GM19099 (cell line): ENCODE results near the gene INSR.

Experiments used
- POLR2A ChIP-seq: IDR thresholded peaks from 3 replicates; pipeline ENCODE4 v1.6.1; 2011; ENCODE audit warnings: low read depth; ENCODE audit not compliant: insufficient read length; ENCODE audit errors: extremely low read depth

INSR gene

DNA sequence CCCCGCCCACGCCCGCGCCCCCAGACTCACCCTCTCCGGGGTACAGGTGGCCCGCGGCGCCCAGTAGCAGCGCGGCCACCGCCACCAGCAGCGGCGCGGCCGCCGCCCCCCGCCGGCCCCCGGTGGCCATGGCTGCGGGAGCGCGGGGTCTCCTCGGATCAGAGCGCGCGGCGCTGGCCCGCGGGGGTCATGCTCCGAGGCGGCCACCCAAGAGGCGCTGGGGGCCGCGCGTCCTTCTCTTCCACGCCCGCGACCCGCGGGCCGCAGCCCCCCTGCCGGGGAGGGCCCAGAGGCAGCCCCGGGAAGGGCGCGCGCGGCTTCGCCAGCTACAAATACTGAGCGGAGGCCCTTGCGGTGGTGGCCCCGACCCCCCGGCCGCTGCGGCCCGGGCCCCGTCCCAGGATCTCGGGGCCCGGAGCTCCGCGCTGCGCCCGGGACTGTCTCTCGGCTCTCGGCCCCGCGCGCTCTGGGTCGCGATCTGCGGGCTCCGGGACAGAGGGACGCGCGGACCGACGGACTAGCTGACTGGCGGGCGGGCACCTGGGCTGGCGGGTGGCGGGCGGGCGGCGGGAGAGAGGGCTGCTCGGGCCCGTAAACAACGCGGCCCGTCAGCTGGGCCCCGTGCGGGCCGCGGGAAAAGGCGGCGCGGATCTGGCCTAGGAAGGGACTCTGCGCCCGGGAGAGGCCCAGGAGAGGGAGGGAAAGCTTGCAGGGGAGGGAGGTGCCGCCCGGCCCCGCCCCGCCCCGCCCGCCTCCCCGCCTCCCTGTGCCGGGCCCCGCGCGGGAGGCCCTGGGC is at the start of gene INSR:
TSS of gene INSR (minus strand) at position 653 of the 796 bp plus-strand sequence. CDS start at position 130, 523 bp downstream.
- TF ChIP-seq POLR2A = no peak

DNA sequence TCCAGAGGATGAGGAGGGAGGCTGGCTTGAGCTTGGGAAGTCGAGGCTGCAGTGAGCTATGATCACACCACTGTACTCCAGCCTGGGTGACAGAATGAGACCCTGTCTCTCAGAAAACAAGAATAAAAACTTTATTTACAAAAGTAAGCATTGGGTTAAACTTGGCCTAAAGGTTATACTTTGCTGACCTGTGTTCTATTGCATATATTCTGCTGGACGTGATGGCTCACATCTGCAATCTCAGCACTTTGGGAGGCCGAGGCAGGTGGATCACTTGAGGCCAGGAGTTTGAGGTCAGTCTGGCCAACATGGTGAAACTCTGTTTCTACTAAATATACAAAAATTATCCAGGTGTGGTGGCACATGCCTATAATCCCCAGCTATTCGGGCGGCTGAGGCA is 47.9 kb upstream of the INSR start:
- TF ChIP-seq POLR2A = no peak

DNA sequence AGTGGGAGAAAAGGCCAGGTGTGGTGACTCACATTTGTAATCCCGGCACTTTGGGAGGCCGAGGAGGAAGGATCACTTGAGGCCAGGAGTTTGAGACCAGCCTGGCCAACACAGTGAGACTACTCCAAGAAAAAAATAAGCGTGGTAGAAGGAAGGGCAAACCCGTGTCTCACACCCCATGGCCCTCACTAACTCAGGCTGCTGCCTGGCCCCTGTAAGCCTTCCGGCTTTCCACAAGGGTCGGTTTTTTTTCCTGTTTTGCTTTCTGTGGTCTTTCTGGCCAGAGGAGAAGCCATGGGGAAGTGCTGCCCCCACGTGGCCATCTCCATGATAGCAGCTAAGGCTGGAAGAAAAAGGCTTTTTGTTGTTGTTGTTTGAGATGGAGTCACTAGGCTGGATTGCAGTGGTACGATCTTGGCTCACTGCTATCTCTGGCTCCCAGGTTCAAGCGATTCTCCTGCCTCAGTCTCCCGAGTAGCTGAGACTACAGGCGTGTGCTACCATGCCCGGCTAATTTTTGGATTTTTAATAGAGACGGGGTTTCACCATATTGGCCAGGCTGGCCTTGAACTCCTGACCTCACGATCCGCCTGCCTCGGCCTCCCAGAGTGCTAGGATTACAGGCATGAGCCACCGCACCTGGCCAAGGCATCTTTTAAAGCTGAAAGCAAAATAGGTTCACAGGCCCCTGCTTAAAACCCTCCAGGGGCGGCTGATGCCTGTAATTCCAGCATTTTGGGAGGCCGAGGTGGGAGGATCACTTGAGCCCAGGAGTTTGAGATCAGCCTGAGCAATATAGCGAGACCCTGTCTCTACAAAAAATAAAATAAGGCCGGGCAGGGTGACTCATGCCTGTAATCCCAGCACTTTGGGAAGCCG is 47.0 kb upstream of the INSR start:
- no peak for TF ChIP-seq POLR2A

DNA sequence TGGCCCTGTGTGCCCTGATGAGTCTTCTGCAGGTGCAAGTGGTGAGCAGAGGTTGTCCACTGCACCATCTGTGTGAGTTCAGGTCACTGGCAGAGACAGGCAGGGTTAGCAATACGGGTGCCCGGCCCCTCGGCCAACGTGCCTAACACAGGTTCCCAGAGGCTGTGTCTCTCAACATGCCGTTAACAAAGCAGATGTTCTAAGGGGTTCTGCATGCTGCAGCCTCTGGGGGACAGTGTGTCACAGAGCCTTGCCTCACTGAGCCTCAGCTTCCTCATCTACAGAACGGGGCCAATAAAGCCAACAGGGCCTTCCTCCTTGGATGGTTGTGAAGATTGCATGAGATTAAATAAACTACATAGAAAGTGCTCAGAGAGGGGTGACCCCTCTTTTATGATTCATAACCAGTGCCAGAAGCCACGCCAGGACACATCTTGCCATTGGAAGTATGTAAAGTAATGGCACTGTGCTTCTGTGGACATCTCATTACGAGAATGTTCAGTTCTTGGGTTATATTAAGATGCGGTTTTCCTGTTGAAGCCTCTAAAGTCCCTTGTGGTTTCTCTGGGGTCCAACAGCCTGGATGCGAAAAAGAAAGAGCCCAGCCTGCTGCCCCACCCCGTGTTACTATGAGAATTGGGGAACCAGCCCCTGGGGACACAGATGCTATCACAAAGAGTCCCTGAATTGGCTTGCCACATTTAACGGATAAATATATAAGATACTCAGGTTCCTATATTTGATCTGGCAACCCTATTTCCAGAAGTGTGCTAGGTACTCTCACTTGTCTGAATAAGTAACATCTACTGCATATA is 43.4 kb upstream of the INSR start:
- no peak for TF ChIP-seq POLR2A

DNA sequence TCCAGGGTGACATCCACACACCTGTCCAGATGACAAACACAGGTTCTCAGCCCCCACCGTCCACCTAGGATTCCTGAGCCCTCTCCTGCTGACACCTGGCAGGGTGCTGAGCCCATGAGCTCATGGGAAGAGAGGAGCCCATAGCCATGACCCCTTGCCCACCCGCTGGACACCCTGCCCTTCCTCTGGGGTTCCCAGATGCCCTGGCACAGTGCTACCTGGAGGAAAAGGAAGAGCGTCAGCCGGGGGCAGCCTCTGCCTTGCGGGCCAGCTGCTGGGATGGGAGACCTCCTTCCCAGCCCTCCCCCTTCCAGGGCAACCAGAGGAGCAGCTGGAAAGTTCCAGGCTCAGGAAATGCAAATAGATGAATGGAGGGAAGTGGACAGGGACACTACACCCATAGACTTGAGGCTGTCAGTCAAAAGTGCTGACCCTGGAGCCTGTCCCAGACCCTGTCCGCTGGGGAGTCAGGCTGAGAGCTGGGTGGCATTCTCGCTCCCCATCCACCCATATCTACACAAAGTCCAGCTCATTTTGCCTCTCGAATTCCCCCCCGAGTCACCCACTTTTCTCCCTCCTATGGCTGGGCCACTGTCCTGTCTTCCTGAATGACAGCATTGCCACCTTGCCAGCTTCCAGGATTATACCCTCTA is 42.2 kb upstream of the INSR start:
- TF ChIP-seq POLR2A = no peak

DNA sequence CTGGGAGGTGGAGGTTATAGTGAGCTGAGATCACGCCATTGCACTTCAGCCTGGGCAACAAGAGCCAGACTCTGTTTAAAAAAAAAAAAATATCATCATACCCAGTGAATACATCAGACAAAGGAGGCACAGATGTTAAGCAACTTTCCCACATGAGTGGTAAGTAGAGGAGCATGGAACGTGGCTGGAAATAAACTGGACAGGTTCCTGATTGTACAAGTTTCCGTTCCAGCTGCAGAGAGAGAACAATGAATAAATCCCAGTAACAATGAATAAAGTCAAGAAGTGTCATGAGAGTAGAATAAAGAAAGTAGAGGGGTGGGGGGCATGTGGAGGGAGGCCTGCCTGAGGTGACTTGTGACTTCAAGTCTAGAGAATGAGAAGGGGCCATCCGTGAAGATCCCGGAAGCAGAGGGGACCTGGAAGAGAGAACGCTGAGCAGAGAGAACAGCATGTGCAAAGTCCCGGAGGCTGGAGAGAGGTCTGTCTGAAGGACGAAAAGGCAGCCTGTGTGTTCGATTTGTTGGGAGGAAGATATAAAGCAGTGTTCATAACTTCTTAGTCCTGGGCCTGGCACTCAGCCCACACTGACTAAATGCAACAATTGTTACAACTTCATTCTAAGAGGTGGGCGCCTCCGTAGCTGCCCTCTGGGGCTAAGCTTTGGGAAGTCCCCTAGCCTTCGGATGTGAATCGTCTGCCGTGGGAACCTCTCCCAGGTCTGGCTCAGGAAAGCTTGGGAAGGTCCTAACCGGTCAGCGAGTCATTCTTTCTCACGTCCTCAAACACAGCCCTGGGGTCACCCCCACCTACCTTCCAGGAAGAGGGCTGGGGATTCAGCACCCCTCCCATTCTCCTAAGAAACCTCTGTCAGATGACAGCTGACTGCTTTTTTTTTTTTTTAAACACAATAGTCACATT is 39.2 kb upstream of the INSR start:
- no peak for TF ChIP-seq POLR2A

DNA sequence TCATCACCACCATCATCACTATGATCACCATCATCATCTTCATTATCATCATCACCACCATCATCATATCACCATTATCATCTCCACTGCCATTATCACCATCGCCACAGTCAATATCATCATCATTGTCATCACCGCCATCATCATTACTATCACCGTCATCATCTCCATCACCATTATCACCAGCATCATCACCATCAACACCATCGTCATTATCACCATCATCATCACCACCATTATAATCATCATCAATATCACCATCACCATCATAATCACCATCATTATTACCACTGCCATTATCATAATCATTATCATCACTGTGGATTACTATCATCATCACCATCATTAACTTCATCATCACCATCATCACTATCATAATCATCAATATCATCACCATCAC is 37.2 kb upstream of the INSR start:
- no peak for TF ChIP-seq POLR2A

DNA sequence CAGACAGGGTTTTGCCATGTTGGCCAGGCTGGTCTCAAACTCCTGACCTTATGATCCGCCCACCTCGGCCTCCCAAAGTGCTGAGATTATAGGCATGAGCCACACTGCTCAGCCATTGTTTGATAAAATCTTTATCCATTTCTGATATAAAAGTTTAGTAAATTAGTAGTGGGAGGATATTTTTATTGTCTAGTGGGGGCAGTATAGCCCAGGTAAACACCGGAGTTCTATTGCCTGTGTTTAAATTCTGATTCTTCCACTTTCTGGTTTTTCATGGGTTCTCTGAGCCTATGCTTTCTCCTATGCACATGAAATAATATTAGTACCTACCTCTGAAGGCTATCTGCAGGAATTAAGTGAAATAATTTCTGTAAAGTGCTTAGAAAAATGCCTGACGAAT is 34.4 kb upstream of the INSR start:
- no peak for TF ChIP-seq POLR2A

DNA sequence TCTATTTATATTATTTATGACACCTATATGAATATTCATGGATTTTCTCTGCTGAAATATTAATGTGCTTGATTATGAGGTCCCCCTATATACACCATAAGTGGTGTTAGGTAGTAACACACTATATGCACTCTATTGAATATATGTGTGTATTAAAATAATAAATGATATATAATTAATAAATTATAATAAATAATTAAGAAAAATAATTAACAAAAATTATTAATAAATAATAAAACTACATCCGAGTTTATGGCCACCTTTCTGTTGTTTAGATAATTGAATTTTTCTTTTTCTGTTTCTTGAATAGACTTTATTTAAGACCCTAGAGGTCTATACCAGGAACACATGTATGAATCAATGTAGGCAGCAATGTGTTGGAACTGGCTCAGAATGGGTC is 33.6 kb upstream of the INSR start:
- TF ChIP-seq POLR2A = no peak

DNA sequence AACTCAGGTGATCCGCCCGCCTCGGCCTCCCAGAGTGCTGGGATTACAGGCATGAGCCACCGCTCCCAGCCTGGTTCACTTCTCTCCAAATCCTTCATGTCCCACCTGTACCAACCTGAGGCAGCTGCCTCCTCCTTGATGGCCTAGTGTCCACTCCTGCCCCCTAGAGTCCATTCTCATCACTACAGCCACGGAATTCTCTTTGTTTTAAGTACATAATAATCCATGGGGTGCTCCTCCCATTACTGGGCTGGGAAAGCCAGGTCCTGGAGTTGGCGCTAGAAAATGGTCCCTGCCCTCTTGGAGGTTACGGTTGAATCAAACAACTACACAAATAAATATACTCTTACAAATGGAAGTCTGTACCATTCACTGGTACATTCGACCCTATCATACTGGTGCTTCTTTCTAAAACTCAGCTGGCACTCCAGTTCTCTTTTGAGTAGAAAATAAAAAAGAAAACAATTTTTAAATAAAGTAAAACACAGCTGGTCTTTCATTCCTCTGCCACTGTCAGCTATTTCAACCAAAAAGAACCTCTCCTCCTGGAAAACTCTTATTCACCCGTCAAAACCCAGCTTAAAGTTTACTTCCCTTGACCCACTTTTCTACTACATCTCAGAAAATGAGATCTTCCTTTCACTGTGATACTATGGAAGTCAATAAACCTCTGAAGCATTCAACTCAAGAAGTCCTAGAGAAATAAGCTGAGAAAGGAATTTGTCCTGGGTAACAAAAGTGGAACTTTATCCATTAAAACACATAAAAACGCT is 32.1 kb upstream of the INSR start:
- no peak for TF ChIP-seq POLR2A

DNA sequence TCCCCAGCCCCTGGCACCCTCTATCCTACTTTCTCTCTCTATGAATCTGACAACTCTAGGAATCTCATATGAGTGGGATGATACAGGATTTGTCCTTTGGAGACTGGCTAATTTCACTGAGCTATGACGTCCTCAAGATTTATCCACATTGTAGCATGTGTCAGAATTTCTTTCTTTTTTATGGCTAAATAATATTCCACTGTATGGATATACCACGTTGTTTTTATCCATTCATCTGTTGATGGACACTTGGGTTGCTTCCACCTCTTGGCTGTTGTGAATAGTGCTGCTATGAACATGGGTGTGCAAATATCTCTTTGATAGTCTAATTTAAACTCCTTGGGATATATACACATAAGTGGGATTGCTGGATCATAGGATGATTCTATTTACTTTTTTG is 24.0 kb upstream of the INSR start:
- no peak for TF ChIP-seq POLR2A

DNA sequence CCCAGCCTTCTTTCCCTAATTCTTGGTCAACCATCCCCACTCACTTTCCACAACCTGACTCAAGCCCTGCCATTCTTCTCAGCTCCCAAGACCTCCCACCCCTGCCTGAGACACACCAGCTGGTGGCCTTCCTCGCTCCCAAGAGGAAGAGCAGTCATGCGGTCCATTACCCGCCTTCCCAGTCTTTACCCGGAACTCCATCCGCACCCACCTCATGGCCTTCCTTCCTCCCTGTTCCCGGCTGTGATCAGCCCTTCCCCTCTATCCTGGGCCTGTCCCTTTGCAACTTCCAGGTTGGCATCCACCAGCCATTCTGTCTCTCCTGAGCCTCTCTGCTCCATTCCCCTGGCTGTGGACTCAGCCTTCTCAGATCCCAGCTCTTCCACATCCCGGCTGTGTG is 18.6 kb upstream of the INSR start:
- TF ChIP-seq POLR2A = no peak

DNA sequence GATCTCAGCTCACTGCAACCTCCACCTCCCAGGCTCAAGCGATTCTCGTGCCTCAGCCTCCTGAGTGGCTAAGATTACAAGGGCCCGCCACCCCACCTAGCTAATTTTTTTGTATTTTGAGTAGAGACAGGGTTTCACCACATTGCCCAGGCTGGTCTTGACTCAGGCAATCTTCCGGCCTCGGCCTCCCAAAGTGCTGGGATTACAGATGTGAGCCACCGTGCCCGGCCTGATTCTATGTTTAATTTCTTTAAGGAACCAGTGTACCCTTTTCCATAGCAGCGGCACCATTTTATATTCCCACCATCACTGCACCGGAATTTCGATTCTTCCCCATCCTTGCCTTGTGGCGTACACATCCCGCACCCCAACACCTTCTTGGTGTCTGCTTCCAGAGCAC is 17.7 kb upstream of the INSR start:
- no peak for TF ChIP-seq POLR2A
